ENCODE results near the gene PCDHA8. TPM values are rescaled to one million over a fixed set of nuclear protein-coding genes. Genes with fewer than 3 reads are reported as not detected.

The PCDHA8 gene
- total and polyA plus RNA-seq, 2 of the 13 experiments (the other 11 are each of a cell fraction or from before 2014, with no cell fraction given) = 0.03 to 0.11 TPM

- Histone ChIP-seq H3K27me3 (ENCODE audit: control insufficient read depth in 1 of 2, insufficient read depth in 2 of 2, low read length in 2 of 2) (no peaks in the 10 kb centered on the region; a peak in 1 of 5 replicates), H3K9ac (ENCODE audit: insufficient read depth, low read depth, low read length) (no peak within 1 kb of the TSS), H2AFZ (ENCODE audit: low read length) (no peak within 1 kb of the TSS), H3K27ac (ENCODE audit: extremely low read length, insufficient read depth, low read length) (no peak within 1 kb of the TSS), H3K4me3 (replicated peaks in 1 of 3; ENCODE audit: insufficient read depth in 1 of 3, low read depth in 2 of 3, low read length in 3 of 3) (no peak within 1 kb of the TSS), H4K20me1 (ENCODE audit: insufficient read depth, low read length) (no peaks in the 10 kb centered on the region), H3K4me2 (ENCODE audit: low read depth, low read length) (no peak within 1 kb of the TSS), H3K36me3 (replicated peaks in 1 of 2; ENCODE audit: control insufficient read depth in 1 of 2, insufficient read depth in 2 of 2, low read length in 2 of 2) (no peaks in the 10 kb centered on the region), H3K4me1 (ENCODE audit: insufficient read depth, low read length) (no peaks in the 10 kb centered on the region), H3K9me3 (ENCODE audit: low read length) (no peaks in the 10 kb centered on the region), H3K79me2 (ENCODE audit: insufficient read depth, low read length) (no peaks in the 10 kb centered on the region)
- intact Hi-C loops (cut with micrococcal nuclease; ENCODE audit: unreplicated experiment) = no loop called here
- in situ Hi-C loops (cut with HindIII; ENCODE audit: extremely low pct_ligation_motif_present, low pct_unique_long_range_greater_than_20kb) = no loop called here
- no TSS peak for BruUV-seq (replicated peaks)
- 62% methylated on average over 27 of the region's 27 CpGs for WGBS (ENCODE audit: low lambda C conversion rate)
- ChIA-PET POLR2A (no interaction called here), CTCF (ENCODE audit: low intra/inter-chr PET ratio, low total read pairs) (no interaction called here)
- TF ChIP-seq HMGA1 (CRISPR knock-in tag; conservative IDR thresholded peaks at IDR 0.05) (no peak), SATB2 (CRISPR knock-in tag; IDR thresholded peaks at IDR 0.05) (no peak), ZNF703 (CRISPR knock-in tag; IDR thresholded peaks at IDR 0.05; ENCODE audit: borderline replicate concordance) (no peak), POLR2AphosphoS2 (IDR thresholded peaks at IDR 0.05; ENCODE audit: low read depth, low read length) (no peak), KLF9 (CRISPR knock-in tag; IDR thresholded peaks at IDR 0.05; ENCODE audit: low read depth) (no peak), RAD21 (CRISPR knock-in tag; IDR thresholded peaks at IDR 0.05) (no peak), ZNF841 (CRISPR knock-in tag; IDR thresholded peaks at IDR 0.05; ENCODE audit: borderline replicate concordance) (no peak), KDM4B (CRISPR knock-in tag; IDR thresholded peaks at IDR 0.05) (no peak), GABPA (IDR thresholded peaks at IDR 0.05; ENCODE audit: low read depth, low read length) (no peak), GABPA (CRISPR knock-in tag; IDR thresholded peaks at IDR 0.05; ENCODE audit: low read depth) (no peak), ZNF772 (CRISPR knock-in tag; IDR thresholded peaks at IDR 0.05) (no peak), SPEN (CRISPR knock-in tag; IDR thresholded peaks at IDR 0.05; ENCODE audit: low read depth) (no peak), NFRKB (IDR thresholded peaks at IDR 0.05) (no peak), CBFB (CRISPR knock-in tag; IDR thresholded peaks at IDR 0.05) (no peak), ZFP82 (CRISPR knock-in tag; IDR thresholded peaks at IDR 0.05; ENCODE audit: borderline replicate concordance) (no peak), CEBPZ (IDR thresholded peaks at IDR 0.05; ENCODE audit: low read length) (no peak)
- DNase-seq (ENCODE audit: low spot score) = no peak
- ATAC-seq = no peak
- no peak for FAIRE-seq
These were observed 13.2 kb upstream of the PCDHA8 start, which contains the start of gene PCDHA6 for GRCh38 chr5:140827704-140828361. TSS of gene PCDHA6 (plus strand) at chr5:140827960. CDS start at chr5:140828092, 132 bp downstream.

Data from HepG2 (cell line).